Activated T-helper 2 cell treated with anti-CD3 and anti-CD28 coated beads, Interferon-gamma antibody, Interleukin-2, Interleukin-4, amounts not matched to agents 10 μg/mL and 5 μg/mL and 100 μg/mL, durations not matched to agents 14 hours and 24 hours and 36 hours (primary cell): ENCODE results near the gene VWF. TPM values are rescaled to one million over a fixed set of nuclear protein-coding genes. Genes with fewer than 3 reads are reported as not detected.
"Not testable (repeated sequence)": the region's sequence is repeated elsewhere in the genome, so short reads cannot be mapped to it uniquely, and the experiment has no call there.

Source experiments
- DNase-seq: peaks from one replicate; pipeline ENCODE4 v3.0.0; 2021; ENCODE audit warnings: low spot score
- H3K27ac Mint-ChIP-seq: one replicate; pipeline ENCODE4 v1.8.0; 2021; ENCODE audit warnings: mixed read lengths
- H3K27me3 Mint-ChIP-seq: one replicate; pipeline ENCODE4 v1.8.0; 2021; ENCODE audit warnings: low read depth, mixed read lengths
- H3K36me3 Mint-ChIP-seq: one replicate; pipeline ENCODE4 v1.8.0; 2021; ENCODE audit warnings: low read depth, mixed read lengths
- H3K4me1 Mint-ChIP-seq: one replicate; pipeline ENCODE4 v1.8.0; 2021; ENCODE audit warnings: low read depth, mixed read lengths
- H3K4me3 Mint-ChIP-seq: one replicate; pipeline ENCODE4 v1.8.0; 2021; ENCODE audit warnings: low read depth, mild to moderate bottlenecking, moderate library complexity, mixed read lengths
- H3K9me3 Mint-ChIP-seq: one replicate; pipeline ENCODE4 v1.8.0; 2021; ENCODE audit warnings: mixed read lengths
- intact Hi-C: fragments of 100-400 bp; cut with micrococcal nuclease; formaldehyde crosslinking; loops from one replicate; pipeline ENCODE4 v1.15.1; 2023
- total RNA-seq: library from RNA; stranded (reverse); gene quantifications from 2 replicates; pipeline ENCODE4 v1.2.3, GENCODE V29; 2022

The VWF gene
- total RNA-seq, 1 donor from 2014 or later: not detected

GRCh38 chr12:6019256-6019655, 105.2 kb downstream of the VWF start:
- H3K4me1 Mint-ChIP-seq, H3K27ac Mint-ChIP-seq, intact Hi-C loops, DNase-seq, H3K36me3 Mint-ChIP-seq, H3K9me3 Mint-ChIP-seq, H3K27me3 Mint-ChIP-seq, H3K4me3 Mint-ChIP-seq: not testable (repeated sequence)

GRCh38 chr12:6018265-6018664, 106.2 kb downstream of the VWF start:
- intact Hi-C loops: no loop called here
- Mint-ChIP-seq H3K4me3 (no peak overlapping the region), H3K27me3 (peaks cover 4% of the 10 kb centered on the region), H3K9me3 (no peaks in the 10 kb centered on the region), H3K4me1 (no peaks in the 10 kb centered on the region), H3K36me3 (no peaks in the 10 kb centered on the region), H3K27ac (no peak overlapping the region)
- DNase-seq: no peak

- intact Hi-C loops: no loop called here
- H3K4me1 Mint-ChIP-seq: no peaks in the 10 kb centered on the region
- H3K36me3 Mint-ChIP-seq: no peaks in the 10 kb centered on the region
- peaks cover 4% of the 10 kb centered on the region for H3K27me3 Mint-ChIP-seq
- no peaks in the 10 kb centered on the region for H3K9me3 Mint-ChIP-seq
- no peak for DNase-seq
- no peak overlapping the region for H3K4me3 Mint-ChIP-seq
- H3K27ac Mint-ChIP-seq: no peak overlapping the region
These were observed 107.7 kb downstream of the VWF start for GRCh38 chr12:6016756-6017155.

GRCh38 chr12:6016004-6016403, 108.5 kb downstream of the VWF start:
- DNase-seq, intact Hi-C loops, H3K4me3 Mint-ChIP-seq, H3K9me3 Mint-ChIP-seq, H3K36me3 Mint-ChIP-seq, H3K4me1 Mint-ChIP-seq, H3K27ac Mint-ChIP-seq, H3K27me3 Mint-ChIP-seq: not testable (repeated sequence)

GRCh38 chr12:6015271-6015670, 109.2 kb downstream of the VWF start:
- intact Hi-C loops, H3K36me3 Mint-ChIP-seq: not testable (repeated sequence)

GRCh38 chr12:6010631-6011350, 113.7 kb downstream of the VWF start:
- intact Hi-C loops, H3K27ac Mint-ChIP-seq, H3K36me3 Mint-ChIP-seq, H3K9me3 Mint-ChIP-seq, H3K4me1 Mint-ChIP-seq, H3K4me3 Mint-ChIP-seq, DNase-seq: not testable (repeated sequence)
- peaks cover 23% of the 10 kb centered on the region for H3K27me3 Mint-ChIP-seq

More at GRCh38 chr12:6015271-6015670, 109.2 kb downstream of the VWF start:
- DNase-seq, H3K27me3 Mint-ChIP-seq, H3K4me3 Mint-ChIP-seq, H3K9me3 Mint-ChIP-seq, H3K4me1 Mint-ChIP-seq, H3K27ac Mint-ChIP-seq: not testable (repeated sequence)

- H3K9me3 Mint-ChIP-seq: no peaks in the 10 kb centered on the region
- no peak overlapping the region for H3K4me3 Mint-ChIP-seq
- peaks cover 6% of the 10 kb centered on the region for H3K27me3 Mint-ChIP-seq
- intact Hi-C loops: no loop called here
- no peaks in the 10 kb centered on the region for H3K36me3 Mint-ChIP-seq
- no peaks in the 10 kb centered on the region for H3K4me1 Mint-ChIP-seq
- no peak overlapping the region for H3K27ac Mint-ChIP-seq
- DNase-seq: no peak
These were observed 127.2 kb downstream of the VWF start for GRCh38 chr12:5997260-5997659.

- Mint-ChIP-seq H3K36me3 (no peaks in the 10 kb centered on the region), H3K4me1 (no peaks in the 10 kb centered on the region), H3K9me3 (no peaks in the 10 kb centered on the region), H3K27ac (no peak overlapping the region), H3K27me3 (peaks cover 5% of the 10 kb centered on the region), H3K4me3 (no peak overlapping the region)
- no peak for DNase-seq
- intact Hi-C loops: no loop called here
These were observed 128.0 kb downstream of the VWF start for GRCh38 chr12:5996459-5996858.

- peaks cover 3% of the 10 kb centered on the region for H3K27me3 Mint-ChIP-seq
- H3K27ac Mint-ChIP-seq: no peak overlapping the region
- no peaks in the 10 kb centered on the region for H3K36me3 Mint-ChIP-seq
- H3K4me1 Mint-ChIP-seq: no peaks in the 10 kb centered on the region
- no peak overlapping the region for H3K4me3 Mint-ChIP-seq
- intact Hi-C loops: loop anchor here (10.0 kb wide), 1 partner anchor 205 kb away; no protein-coding TSS in a partner anchor
- no peaks in the 10 kb centered on the region for H3K9me3 Mint-ChIP-seq
- no peak for DNase-seq
These were observed 134.8 kb downstream of the VWF start for GRCh38 chr12:5989621-5990020.

- no peaks in the 10 kb centered on the region for H3K36me3 Mint-ChIP-seq
- intact Hi-C loops: loop anchor here (1.0 to 10.0 kb wide), 3 partner anchors 52 to 297 kb away; no protein-coding TSS in a partner anchor
- no peaks in the 10 kb centered on the region for H3K9me3 Mint-ChIP-seq
- H3K4me1 Mint-ChIP-seq: no peaks in the 10 kb centered on the region
- H3K27me3 Mint-ChIP-seq: peaks cover 3% of the 10 kb centered on the region
- DNase-seq: peak; percentile 53
- H3K4me3 Mint-ChIP-seq: no peak overlapping the region
- no peak overlapping the region for H3K27ac Mint-ChIP-seq
These were observed 135.8 kb downstream of the VWF start for GRCh38 chr12:5988659-5989116.

- Mint-ChIP-seq H3K36me3 (no peaks in the 10 kb centered on the region), H3K4me3 (no peak overlapping the region), H3K9me3 (no peaks in the 10 kb centered on the region), H3K27me3 (peaks cover 3% of the 10 kb centered on the region), H3K27ac (no peak overlapping the region), H3K4me1 (no peaks in the 10 kb centered on the region)
- intact Hi-C loops: loop anchor here (1.0 to 10.0 kb wide), 3 partner anchors 52 to 297 kb away; no protein-coding TSS in a partner anchor
- no peak for DNase-seq
These were observed 136.4 kb downstream of the VWF start for GRCh38 chr12:5988088-5988487.

GRCh38 chr12:5987573-5987972, 136.9 kb downstream of the VWF start:
- intact Hi-C loops: loop anchor here (10.0 kb wide), 1 partner anchor 207 kb away; no protein-coding TSS in a partner anchor
- no peaks in the 10 kb centered on the region for H3K9me3 Mint-ChIP-seq
- no peaks in the 10 kb centered on the region for H3K36me3 Mint-ChIP-seq
- H3K4me1 Mint-ChIP-seq: no peaks in the 10 kb centered on the region
- H3K27ac Mint-ChIP-seq: no peak overlapping the region
- H3K4me3 Mint-ChIP-seq: no peak overlapping the region
- H3K27me3 Mint-ChIP-seq: peaks cover 3% of the 10 kb centered on the region
- no peak for DNase-seq

- Mint-ChIP-seq H3K27me3 (peaks cover 3% of the 10 kb centered on the region), H3K4me3 (no peak overlapping the region), H3K27ac (no peak overlapping the region), H3K36me3 (no peaks in the 10 kb centered on the region), H3K9me3 (no peaks in the 10 kb centered on the region), H3K4me1 (no peaks in the 10 kb centered on the region)
- intact Hi-C loops: loop anchor here (10.0 kb wide), 1 partner anchor 209 kb away; no protein-coding TSS in a partner anchor
- no peak for DNase-seq
These were observed 139.0 kb downstream of the VWF start for GRCh38 chr12:5985471-5985870.
